C4-2B (cell line): ENCODE results near the gene ARHGEF25.
"Not testable (repeated sequence)": the region's sequence is repeated elsewhere in the genome, so short reads cannot be mapped to it uniquely, and the experiment has no call there.

ENCODE experiments used
- CTCF ChIP-seq: fragments of 450-650 bp; conservative IDR thresholded peaks from 2 replicates; pipeline ENCODE4 v1.5.1; 2017; ENCODE audit warnings: mild to moderate bottlenecking
- ZFX ChIP-seq: fragments of 450-650 bp; IDR thresholded peaks from 2 replicates; pipeline ENCODE4 v1.6.1; 2017

- TF ChIP-seq CTCF, ZFX: not testable (repeated sequence)
These were observed 7.2 kb downstream of the ARHGEF25 start for GRCh38 chr12:57618431-57618830.
